ENCODE results near the gene KLF11.
"Not testable (repeated sequence)": the region's sequence is repeated elsewhere in the genome, so short reads cannot be mapped to it uniquely, and the experiment has no call there.

KLF11 gene

DNA sequence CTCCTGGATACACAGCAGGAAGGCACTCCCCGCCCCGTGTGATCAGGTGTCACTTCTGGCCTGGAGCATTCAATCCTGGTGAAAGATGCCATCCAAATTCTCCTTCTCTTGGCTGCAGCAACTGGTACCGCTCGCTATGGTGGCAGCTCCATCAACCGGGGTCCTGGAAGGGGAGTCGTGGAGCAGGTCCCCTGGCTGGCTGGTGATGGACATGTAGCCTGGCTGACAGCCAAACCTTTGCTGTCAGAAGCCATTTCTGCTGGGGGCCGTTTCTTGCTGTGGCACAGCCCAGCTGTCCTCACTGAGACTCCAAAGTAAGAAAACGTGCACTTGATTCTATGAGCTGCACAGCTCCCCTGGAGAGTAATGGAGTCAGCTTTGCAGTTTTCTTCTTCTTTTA lies 44.0 kb downstream of the KLF11 start:
- DNase-seq: no peak

GRCh38 chr2:10089565-10090190 lies 46.3 kb downstream of the KLF11 start:
- no peak for DNase-seq

GRCh38 chr2:10091182-10091888 lies 48.0 kb downstream of the KLF11 start:
- DNase-seq: no peak

DNA sequence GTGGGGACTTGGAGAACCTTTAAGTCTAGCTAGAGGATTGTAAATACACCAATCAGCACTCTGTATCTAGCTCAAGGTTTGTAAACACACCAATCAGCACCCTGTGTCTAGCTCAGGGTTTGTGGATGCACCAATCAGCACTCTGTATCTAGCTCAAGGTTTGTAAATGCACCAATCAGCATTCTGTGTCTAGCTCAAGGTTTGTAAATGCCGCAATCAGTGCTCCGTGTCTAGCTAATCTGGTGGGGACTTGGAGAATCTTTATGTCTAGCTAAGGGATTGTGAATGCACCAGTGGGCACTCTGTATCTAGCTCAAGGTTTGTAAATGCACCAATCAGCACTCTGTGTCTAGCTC lies 48.5 kb downstream of the KLF11 start:
- not testable (repeated sequence) for DNase-seq

DNA sequence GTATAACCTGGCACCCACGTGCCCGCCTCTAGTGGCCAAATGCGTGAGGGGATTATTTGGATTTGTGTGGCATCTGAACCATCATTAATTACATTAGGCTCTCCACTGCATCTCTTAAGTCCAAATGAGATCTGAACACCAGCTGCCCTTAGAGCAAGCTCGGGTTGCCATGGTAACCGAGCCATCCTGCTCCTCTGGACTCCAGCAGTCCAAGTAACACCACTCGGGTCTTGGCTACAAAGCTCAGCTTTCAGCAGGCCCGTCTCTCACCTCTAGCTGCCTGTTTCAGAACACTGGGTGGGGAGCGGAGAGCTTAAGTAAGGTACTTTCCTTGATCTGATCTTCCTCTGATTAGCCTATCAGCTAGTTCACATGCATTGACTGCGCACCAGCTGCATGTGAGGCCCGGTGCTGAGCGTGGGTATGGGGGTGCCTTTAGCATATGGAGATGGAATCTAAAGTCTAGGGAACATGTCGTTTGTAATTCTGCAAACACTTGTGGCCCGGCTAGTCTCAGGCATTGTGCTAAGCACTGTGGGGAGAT lies 51.0 kb downstream of the KLF11 start:
- no peak for DNase-seq

- no peak for DNase-seq
These were observed 51.8 kb downstream of the KLF11 start for GRCh38 chr2:10095175-10095574.

DNA sequence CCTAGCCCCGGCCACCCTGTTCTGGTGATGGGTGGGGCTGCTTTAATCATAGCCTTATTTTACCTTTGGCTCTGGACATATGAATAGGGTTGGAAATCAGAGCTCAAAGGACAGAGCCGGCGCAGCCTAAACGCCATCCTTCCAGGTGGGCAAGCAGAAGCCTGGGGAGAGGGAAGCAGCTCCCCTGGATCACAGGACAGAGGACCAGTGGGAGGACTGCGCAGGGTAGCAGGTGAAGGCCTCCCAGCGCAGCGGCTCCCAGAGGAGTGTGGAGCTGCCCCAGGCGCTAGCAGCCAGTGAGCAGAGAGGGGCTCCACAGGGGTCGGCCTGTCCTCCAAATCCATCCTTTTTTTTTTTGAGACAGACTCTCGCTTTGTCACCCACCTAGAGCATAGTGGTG lies 53.3 kb downstream of the KLF11 start:
- no peak for DNase-seq

GRCh38 chr2:10097352-10098148 lies 54.2 kb downstream of the KLF11 start:
- DNase-seq: peak; percentile 24

GRCh38 chr2:10101491-10101890 lies 58.1 kb downstream of the KLF11 start:
- no peak for DNase-seq

- DNase-seq: no peak
These were observed 59.8 kb downstream of the KLF11 start for GRCh38 chr2:10103179-10103578.

All from T-helper 9 cell (primary cell).